HepG2 (cell line): ENCODE results near the gene ZNF234. TPM values are rescaled to one million over a fixed set of nuclear protein-coding genes. Genes with fewer than 3 reads are reported as not detected.

Experiments used
- EEA1 ChIP-seq: sonication (generic); formaldehyde crosslinking; IDR thresholded peaks from 2 replicates; pipeline ENCODE4 v1.5.1; 2020; ENCODE audit warnings: mild to moderate bottlenecking, missing genetic modification reagents, borderline replicate concordance
- HOXA5 ChIP-seq: sonication (generic); formaldehyde crosslinking; IDR thresholded peaks from 2 replicates; pipeline ENCODE4 v1.4.0; 2020; ENCODE audit warnings: missing genetic modification reagents
- MATR3 ChIP-seq: sonication (generic); formaldehyde crosslinking; IDR thresholded peaks from 2 replicates; pipeline ENCODE4 v1.4.0; 2020; ENCODE audit warnings: missing genetic modification reagents
- MLX ChIP-seq: IDR thresholded peaks from 2 replicates; pipeline ENCODE4 v1.6.1; 2016
- MTF1 ChIP-seq: sonication (generic); formaldehyde crosslinking; IDR thresholded peaks from 2 replicates; pipeline ENCODE4 v1.5.0; 2020; ENCODE audit warnings: missing genetic modification reagents
- NFRKB ChIP-seq: fragments of 450-650 bp; IDR thresholded peaks from 2 replicates; pipeline ENCODE4 v1.6.1; 2017
- NR2F6 ChIP-seq, 2 experiments: IDR thresholded peaks; 2 replicates each; pipeline ENCODE4 v1.6.1; 2016; ENCODE audit warnings: antibody characterized with exemption in 1 of 2, mild to moderate bottlenecking in 1 of 2
- PRMT3 ChIP-seq: sonication (generic); formaldehyde crosslinking; IDR thresholded peaks from 2 replicates; pipeline ENCODE4 v1.8.1; 2022; ENCODE audit warnings: low read depth, mild to moderate bottlenecking, moderate library complexity, missing genetic modification reagents, borderline replicate concordance
- SNAPC2 ChIP-seq: sonication (generic); formaldehyde crosslinking; IDR thresholded peaks from 2 replicates; pipeline ENCODE4 v1.8.1; 2022; ENCODE audit warnings: mild to moderate bottlenecking, missing genetic modification reagents
- THAP9 ChIP-seq: sonication (generic); formaldehyde crosslinking; IDR thresholded peaks from 2 replicates; pipeline ENCODE4; 2020; ENCODE audit warnings: missing genetic modification reagents, mild to moderate bottlenecking, borderline replicate concordance
- WIZ ChIP-seq: sonication (generic); formaldehyde crosslinking; IDR thresholded peaks from 2 replicates; pipeline ENCODE4 v1.5.1; 2020; ENCODE audit warnings: mild to moderate bottlenecking, missing genetic modification reagents
- ZBTB14 ChIP-seq: sonication (generic); formaldehyde crosslinking; IDR thresholded peaks from 2 replicates; pipeline ENCODE4 v1.4.0; 2020; ENCODE audit warnings: missing genetic modification reagents
- ZBTB25 ChIP-seq: IDR thresholded peaks from 2 replicates; pipeline ENCODE4 v1.6.1; 2018; ENCODE audit warnings: missing genetic modification reagents
- ZBTB43 ChIP-seq: sonication (generic); formaldehyde crosslinking; conservative IDR thresholded peaks from 2 replicates; pipeline ENCODE4 v1.4.0; 2020; ENCODE audit warnings: missing genetic modification reagents
- ZFP36L2 ChIP-seq: sonication (generic); formaldehyde crosslinking; IDR thresholded peaks from 2 replicates; pipeline ENCODE4 v1.4.0; 2020; ENCODE audit warnings: missing genetic modification reagents
- ZGPAT ChIP-seq: IDR thresholded peaks from 2 replicates; pipeline ENCODE4 v1.6.1; 2016; ENCODE audit warnings: mild to moderate bottlenecking
- ZMAT3 ChIP-seq: sonication (generic); formaldehyde crosslinking; conservative IDR thresholded peaks from 2 replicates; pipeline ENCODE4 v1.7.0; 2021; ENCODE audit warnings: missing genetic modification reagents
- ZMYM2 ChIP-seq: sonication (generic); formaldehyde crosslinking; IDR thresholded peaks from 2 replicates; pipeline ENCODE4 v1.8.0; 2022; ENCODE audit warnings: mild to moderate bottlenecking, missing genetic modification reagents
- ZNF775 ChIP-seq: sonication (generic); formaldehyde crosslinking; IDR thresholded peaks from 2 replicates; pipeline ENCODE4 v1.4.0; 2020; ENCODE audit warnings: missing genetic modification reagents, mild to moderate bottlenecking, moderate library complexity, borderline replicate concordance
- ZNF883 ChIP-seq: sonication (generic); formaldehyde crosslinking; IDR thresholded peaks from 2 replicates; pipeline ENCODE4 v1.5.1; 2020; ENCODE audit warnings: mild to moderate bottlenecking, missing genetic modification reagents; ENCODE audit errors: not compliant biosample characterization
- ZSCAN29 ChIP-seq: sonication (generic); formaldehyde crosslinking; conservative IDR thresholded peaks from 2 replicates; pipeline ENCODE4 v1.4.0; 2020; ENCODE audit warnings: mild to moderate bottlenecking, missing genetic modification reagents
- polyA plus RNA-seq, 8 experiments: library from polyadenylated mRNA; depleted of rRNA in 3 of 8; stranded (reverse) in 7 of 8; unstranded in 1 of 8; fragments of >200 nt; fragmentation: Illumina TruSeq in 4 of 8; extraction: Trizol in 4 of 8; gene quantifications; 2 replicates each; pipeline versions ENCODE4 v1.2.1 to v1.2.3, GENCODE V29; 2011 to 2016; ENCODE audit warnings: low read depth in 4 of 8, missing spikeins in 1 of 8, mixed read lengths in 1 of 8; ENCODE audit not compliant: insufficient read depth in 1 of 8
- total RNA-seq, 5 experiments: library from RNA; depleted of rRNA; stranded (reverse); fragments of >200 nt; fragmentation: Illumina TruSeq; extraction: Trizol; gene quantifications; 2 replicates each; pipeline ENCODE4 v1.2.3, GENCODE V29; 2016; ENCODE audit warnings: low read depth in 1 of 5

ZNF234 gene
- total and polyA plus RNA-seq, 2 of the 13 experiments (the other 11 are each of a cell fraction or from before 2014, with no cell fraction given), result 3.5 to 11.2 TPM

- TF ChIP-seq ZFP36L2 (CRISPR knock-in tag), result no peak
- TF ChIP-seq ZNF883 (CRISPR knock-in tag), result no peak
- TF ChIP-seq MLX, result no peak
- TF ChIP-seq ZSCAN29 (CRISPR knock-in tag), result 0 out of 2 replicates have a peak, but pooled peaks have one; percentile 67
- TF ChIP-seq SNAPC2 (CRISPR knock-in tag), result peak; percentile 68; the same call in 1 of the 2 replicates
- no peak for TF ChIP-seq EEA1 (CRISPR knock-in tag)
- 0 out of 2 replicates have a peak, but pooled peaks have one; percentile 24 for TF ChIP-seq HOXA5 (CRISPR knock-in tag)
- no peak for TF ChIP-seq ZMYM2 (CRISPR knock-in tag)
- no peak for TF ChIP-seq NR2F6 (IDR thresholded peaks at IDR 0.05)
- TF ChIP-seq NR2F6 (CRISPR knock-in tag; IDR thresholded peaks at IDR 0.05), result peak; percentile 33; the same call in 1 of the 2 replicates
- TF ChIP-seq ZGPAT, result peak; percentile 69; the same call in 1 of the 2 replicates
- TF ChIP-seq ZMAT3 (CRISPR knock-in tag), result no peak
- TF ChIP-seq WIZ (CRISPR knock-in tag), result no peak
- no peak for TF ChIP-seq PRMT3 (CRISPR knock-in tag)
- no peak for TF ChIP-seq MATR3
- TF ChIP-seq THAP9, result peak; percentile 71
- no peak for TF ChIP-seq MTF1 (CRISPR knock-in tag)
- TF ChIP-seq NFRKB, result no peak
- no peak for TF ChIP-seq ZNF775 (CRISPR knock-in tag)
- no peak; the same call in 1 of the 2 replicates for TF ChIP-seq ZBTB25 (CRISPR knock-in tag)
- TF ChIP-seq ZBTB43, result no peak
- no peak for TF ChIP-seq ZBTB14 (CRISPR knock-in tag)
Measured at GRCh38 chr19:44164673-44165512, 23.5 kb downstream of the ZNF234 start, which contains the start of gene ZNF226 (continued).
